ENCODE data around the gene CHST7. TPM values are rescaled to one million over a fixed set of nuclear protein-coding genes. Genes with fewer than 3 reads are reported as not detected.
A peak's percentile ranks its signal among the peaks of the same experiment; 100 is the strongest.

CHST7 gene
- total and polyA plus RNA-seq, 2 of the 13 experiments (the other 11 are each of a cell fraction or from before 2014, with no cell fraction given) = 2.4 to 5.2 TPM

GRCh38 chrX:46545111-46546005, 28.2 kb upstream of the CHST7 start, which contains the start of gene ZNF674 (continued):
- TF ChIP-seq RXRB (CRISPR knock-in tag; IDR thresholded peaks at IDR 0.05; ENCODE audit: borderline replicate concordance) (peak; percentile 19; the same call in 1 of the 2 replicates), ZEB1 (IDR thresholded peaks at IDR 0.05; ENCODE audit: insufficient replicate concordance, low read depth) (no peak), SAFB2 (CRISPR knock-in tag; IDR thresholded peaks at IDR 0.05; ENCODE audit: borderline replicate concordance, low read depth) (no peak), CBX5 (CRISPR knock-in tag; IDR thresholded peaks at IDR 0.05; ENCODE audit: borderline replicate concordance) (0 out of 2 replicates have a peak, but pooled peaks have one; percentile 14), TEAD3 (CRISPR knock-in tag; optimal IDR thresholded peaks at IDR 0.05; ENCODE audit: borderline replicate concordance) (peak; percentile 25), GATA4 (IDR thresholded peaks at IDR 0.05; ENCODE audit: borderline replicate concordance, low read depth) (no peak), HNF4G (IDR thresholded peaks at IDR 0.05; ENCODE audit: borderline replicate concordance, low read depth, low read length) (no peak), HNF4G (CRISPR knock-in tag; IDR thresholded peaks at IDR 0.05; ENCODE audit: borderline replicate concordance, low read depth) (no peak), RARA (CRISPR knock-in tag; IDR thresholded peaks at IDR 0.05) (peak; percentile 42; the same call in 1 of the 2 replicates), TCF12 (IDR thresholded peaks at IDR 0.05) (no peak), TCF12 (CRISPR knock-in tag; IDR thresholded peaks at IDR 0.05) (no peak), ZNF781 (CRISPR knock-in tag; IDR thresholded peaks at IDR 0.05; ENCODE audit: borderline replicate concordance, not compliant biosample characterization) (peak; percentile 80), CENPBD1 (CRISPR knock-in tag; IDR thresholded peaks at IDR 0.05; ENCODE audit: borderline replicate concordance, low read depth) (no peak), IRF2 (CRISPR knock-in tag; IDR thresholded peaks at IDR 0.05) (0 out of 2 replicates have a peak, but pooled peaks have one; percentile 36), REPIN1 (CRISPR knock-in tag; IDR thresholded peaks at IDR 0.05; ENCODE audit: borderline replicate concordance, low read depth) (no peak), ZNF556 (CRISPR knock-in tag; IDR thresholded peaks at IDR 0.05; ENCODE audit: borderline replicate concordance) (peak; percentile 59; the same call in 1 of the 2 replicates), ZNF407 (CRISPR knock-in tag; IDR thresholded peaks at IDR 0.05; ENCODE audit: not compliant biosample characterization) (peak; percentile 47), SMYD3 (CRISPR knock-in tag; IDR thresholded peaks at IDR 0.05) (no peak), KMT2B (CRISPR knock-in tag; IDR thresholded peaks at IDR 0.05) (peak; percentile 62), ATF1 (CRISPR knock-in tag; IDR thresholded peaks at IDR 0.05) (no peak; the same call in 1 of the 2 replicates), ZBTB38 (CRISPR knock-in tag; IDR thresholded peaks at IDR 0.05) (no peak)

Measured in HepG2 (cell line).